NT2/D1 (cell line): ENCODE data around the gene PLCB1.
"Not testable (repeated sequence)": the region's sequence is repeated elsewhere in the genome, so short reads cannot be mapped to it uniquely, and the experiment has no call there.

Experiments
- DNase-seq: peaks from one replicate; pipeline ENCODE4 v3.0.0-alpha.2; 2011; ENCODE audit warnings: low read depth, low spot score
- H3K27me3 ChIP-seq: 2 replicates; pipeline ENCODE4 v1.6.0; 2011; ENCODE audit warnings: mild to moderate bottlenecking; ENCODE audit not compliant: insufficient read length, insufficient read depth
- H3K36me3 ChIP-seq: 2 replicates; pipeline ENCODE4 v1.6.1; 2011; ENCODE audit warnings: mild to moderate bottlenecking, low read length, mixed read lengths; ENCODE audit not compliant: insufficient read depth, insufficient read length
- H3K4me1 ChIP-seq: 2 replicates; pipeline ENCODE4 v1.5.1; 2011; ENCODE audit not compliant: insufficient read depth, insufficient read length
- H3K4me3 ChIP-seq: 2 replicates; pipeline ENCODE4 v1.5.1; 2011; ENCODE audit warnings: low read depth; ENCODE audit not compliant: insufficient read length
- H3K9ac ChIP-seq: 2 replicates; pipeline ENCODE4 v1.6.0; 2011; ENCODE audit warnings: low read depth; ENCODE audit not compliant: insufficient read length
- H3K9me3 ChIP-seq: 2 replicates; pipeline ENCODE4 v1.5.1; 2011; ENCODE audit warnings: mild to moderate bottlenecking, low read length; ENCODE audit not compliant: insufficient read depth
- SUZ12 ChIP-seq: IDR thresholded peaks from 2 replicates; pipeline ENCODE4 v1.6.1; 2011; ENCODE audit not compliant: insufficient read length, insufficient read depth; ENCODE audit errors: extremely low read depth
- YY1 ChIP-seq: IDR thresholded peaks from 2 replicates; pipeline ENCODE4 v1.6.1; 2011; ENCODE audit not compliant: insufficient read length, insufficient read depth
- ZNF274 ChIP-seq: IDR thresholded peaks from 2 replicates; pipeline ENCODE4 v1.6.1; 2011; ENCODE audit warnings: mild to moderate bottlenecking, low read depth, low read length

Gene PLCB1

DNA sequence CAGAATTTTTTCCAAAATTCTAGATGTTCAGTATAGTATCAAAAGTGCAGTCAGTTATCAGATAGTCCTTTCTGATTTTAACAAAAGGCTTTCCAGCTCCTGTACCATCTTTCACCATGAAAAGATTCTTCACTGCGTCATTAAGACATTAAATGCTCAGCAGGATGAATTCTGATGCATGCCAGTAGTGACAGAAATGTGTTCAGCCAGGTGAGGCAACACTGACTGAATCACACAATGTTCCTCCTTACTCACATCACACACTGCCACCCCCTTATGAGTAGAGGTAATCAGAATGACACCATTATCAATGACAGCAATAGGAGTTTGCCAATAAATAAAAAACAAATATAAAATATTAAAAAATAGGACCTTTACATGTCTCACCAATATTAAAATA lies 510.2 kb downstream of the PLCB1 start:
- no peak for DNase-seq
- no peaks in the 10 kb centered on the region for H3K27me3 ChIP-seq
- no peak overlapping the region for H3K9ac ChIP-seq
- H3K36me3 ChIP-seq, result no peaks in the 10 kb centered on the region
- H3K9me3 ChIP-seq, result no peaks in the 10 kb centered on the region
- TF ChIP-seq YY1 (no peak), ZNF274 (no peak)
- no peak overlapping the region for H3K4me3 ChIP-seq
- H3K4me1 ChIP-seq, result no peaks in the 10 kb centered on the region

DNA sequence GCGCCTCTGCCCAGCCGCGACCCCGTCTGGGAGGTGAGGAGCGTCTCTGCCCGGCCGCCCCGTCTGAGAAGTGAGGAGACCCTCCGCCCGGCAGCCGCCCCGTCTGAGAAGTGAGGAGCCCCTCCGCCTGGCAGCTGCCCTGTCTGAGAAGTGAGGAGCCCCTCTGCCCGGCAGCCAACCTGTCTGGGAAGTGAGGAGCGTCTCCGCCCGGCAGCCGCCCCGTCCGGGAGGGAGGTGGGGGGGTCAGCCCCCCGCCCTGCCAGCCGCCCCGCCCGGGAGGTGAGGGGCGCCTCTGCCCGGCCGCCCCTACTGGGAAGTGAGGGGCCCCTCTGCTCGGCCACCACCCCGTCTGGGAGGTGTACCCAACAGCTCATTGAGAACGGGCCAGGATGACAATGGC lies 512.4 kb downstream of the PLCB1 start:
- not testable (repeated sequence) for H3K36me3 ChIP-seq, H3K9ac ChIP-seq, H3K4me1 ChIP-seq, H3K9me3 ChIP-seq, DNase-seq, H3K27me3 ChIP-seq, H3K4me3 ChIP-seq

DNA sequence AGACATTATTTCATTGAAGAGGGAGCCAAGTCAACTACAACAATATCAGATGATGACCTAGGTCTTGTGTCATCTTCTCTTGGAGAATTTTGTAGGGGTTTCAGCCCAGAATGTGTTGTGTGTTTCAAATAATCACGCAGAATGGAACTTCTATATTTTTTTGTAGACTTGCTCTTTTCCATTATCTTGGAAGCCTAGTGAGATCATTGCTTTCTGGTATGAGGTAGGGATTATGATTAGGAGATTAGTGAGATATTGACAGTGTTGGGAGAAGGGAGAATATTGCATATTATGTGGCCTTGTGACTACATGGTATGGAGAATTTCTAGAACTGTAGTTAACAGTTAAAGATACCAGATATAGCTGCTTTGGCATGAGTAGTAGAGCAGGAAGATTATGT lies 513.3 kb downstream of the PLCB1 start:
- DNase-seq, result no peak
- Histone ChIP-seq H3K36me3 (peaks cover 3% of the 10 kb centered on the region), H3K27me3 (no peaks in the 10 kb centered on the region), H3K9me3 (no peaks in the 10 kb centered on the region), H3K4me1 (no peaks in the 10 kb centered on the region), H3K4me3 (no peak overlapping the region), H3K9ac (no peak overlapping the region)
- no peak for TF ChIP-seq YY1
- TF ChIP-seq SUZ12, result no peak
- no peak for TF ChIP-seq ZNF274

DNA sequence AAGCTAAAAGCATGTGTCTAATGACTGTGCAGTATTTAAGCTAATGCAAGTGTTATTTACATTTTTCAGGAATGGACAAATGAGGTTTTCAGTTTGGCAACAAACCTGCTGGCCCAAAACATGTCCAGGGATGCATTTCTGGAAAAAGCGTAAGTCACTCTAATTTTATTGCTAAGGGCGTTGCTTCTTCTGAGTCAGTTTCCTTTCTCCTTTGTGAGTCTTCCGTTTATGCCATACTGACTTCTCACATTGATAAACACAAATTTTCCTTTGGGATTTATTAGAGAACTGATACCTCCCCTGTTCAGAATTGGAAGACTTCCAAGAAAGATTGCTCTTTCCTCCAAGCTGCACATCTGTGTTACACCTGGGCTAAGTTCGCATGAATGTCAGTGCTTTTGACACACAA lies 514.0 kb downstream of the PLCB1 start:
- no peak overlapping the region for H3K9ac ChIP-seq
- no peaks in the 10 kb centered on the region for H3K4me1 ChIP-seq
- no peak overlapping the region for H3K4me3 ChIP-seq
- no peak for DNase-seq
- no peaks in the 10 kb centered on the region for H3K9me3 ChIP-seq
- TF ChIP-seq ZNF274 (no peak), SUZ12 (no peak), YY1 (no peak)
- peaks cover 5% of the 10 kb centered on the region for H3K36me3 ChIP-seq
- H3K27me3 ChIP-seq, result no peaks in the 10 kb centered on the region

DNA sequence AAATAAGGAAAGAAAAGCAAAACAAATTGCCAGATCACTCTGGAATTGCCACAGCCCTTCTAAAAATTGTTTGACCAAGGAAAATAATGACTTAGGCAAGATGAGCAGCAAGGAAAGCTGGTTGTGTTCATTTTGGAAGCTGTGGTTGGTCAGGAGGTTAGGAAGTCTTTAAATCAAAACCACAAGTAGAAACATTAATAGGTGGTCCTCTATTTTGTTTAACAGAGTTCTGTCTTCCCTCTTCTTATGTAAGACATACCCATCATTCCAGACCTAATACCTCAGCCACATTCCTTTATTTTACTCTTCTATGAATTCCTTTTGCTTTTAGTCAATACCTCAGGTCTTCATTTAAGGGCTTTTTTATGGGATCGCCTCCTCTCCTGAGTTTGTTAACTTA lies 514.6 kb downstream of the PLCB1 start:
- no peaks in the 10 kb centered on the region for H3K9me3 ChIP-seq
- H3K27me3 ChIP-seq, result no peaks in the 10 kb centered on the region
- H3K4me1 ChIP-seq, result no peaks in the 10 kb centered on the region
- H3K4me3 ChIP-seq, result no peak overlapping the region
- TF ChIP-seq YY1 (no peak), ZNF274 (no peak), SUZ12 (no peak)
- DNase-seq, result no peak
- no peak overlapping the region for H3K9ac ChIP-seq
- peaks cover 5% of the 10 kb centered on the region for H3K36me3 ChIP-seq

DNA sequence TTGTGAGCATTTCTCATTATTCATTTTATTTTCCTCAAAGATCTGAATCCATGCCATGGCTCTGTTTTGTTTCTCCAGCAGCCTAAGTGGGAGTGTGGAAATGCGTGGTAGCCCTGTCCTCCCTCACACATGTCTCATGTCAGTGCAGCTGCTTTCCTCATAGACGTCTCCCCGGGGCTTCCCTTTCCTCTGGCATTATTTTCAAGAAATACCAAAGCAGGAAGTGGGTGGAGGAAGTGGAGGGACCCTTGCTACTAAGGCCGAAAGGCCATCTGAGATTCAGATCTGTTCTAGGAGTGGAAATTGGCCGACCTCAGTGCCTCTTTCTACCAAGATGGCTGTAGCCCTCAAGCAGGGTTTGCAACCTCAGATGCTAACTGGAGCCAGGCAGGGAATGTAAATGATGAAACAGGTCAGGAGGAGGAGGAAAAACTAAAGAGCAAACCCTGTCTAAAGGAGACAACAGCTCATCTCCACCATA lies 515.9 kb downstream of the PLCB1 start:
- H3K9me3 ChIP-seq, result no peaks in the 10 kb centered on the region
- H3K4me3 ChIP-seq, result no peak overlapping the region
- H3K9ac ChIP-seq, result no peak overlapping the region
- peaks cover 5% of the 10 kb centered on the region for H3K36me3 ChIP-seq
- TF ChIP-seq SUZ12 (no peak), ZNF274 (no peak), YY1 (no peak)
- H3K27me3 ChIP-seq, result no peaks in the 10 kb centered on the region
- H3K4me1 ChIP-seq, result no peaks in the 10 kb centered on the region
- no peak for DNase-seq

DNA sequence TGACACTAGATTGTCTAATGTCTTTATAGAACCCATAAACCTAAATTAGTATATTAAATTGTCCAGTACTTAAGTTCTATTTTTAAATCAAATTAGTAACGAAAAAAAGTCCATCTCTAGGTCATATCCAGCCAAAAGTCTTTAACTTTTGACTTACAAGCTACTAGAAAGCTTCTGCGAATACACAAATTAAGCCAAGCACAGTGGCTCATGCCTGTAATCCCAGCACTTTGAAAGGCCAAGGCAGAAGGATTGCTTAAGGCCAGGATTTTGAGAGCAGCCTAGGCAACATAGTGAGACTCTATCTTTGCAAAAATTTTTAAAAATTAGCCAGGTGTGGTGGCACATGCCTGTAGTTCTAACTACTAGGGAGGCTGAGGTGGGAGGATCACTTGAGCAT lies 516.4 kb downstream of the PLCB1 start:
- Histone ChIP-seq H3K27me3 (no peaks in the 10 kb centered on the region), H3K9me3 (no peaks in the 10 kb centered on the region), H3K4me1 (no peaks in the 10 kb centered on the region), H3K36me3 (peaks cover 5% of the 10 kb centered on the region), H3K9ac (no peak overlapping the region), H3K4me3 (no peak overlapping the region)
- DNase-seq, result no peak
- no peak for TF ChIP-seq SUZ12
- TF ChIP-seq YY1, result no peak
- TF ChIP-seq ZNF274, result no peak

DNA sequence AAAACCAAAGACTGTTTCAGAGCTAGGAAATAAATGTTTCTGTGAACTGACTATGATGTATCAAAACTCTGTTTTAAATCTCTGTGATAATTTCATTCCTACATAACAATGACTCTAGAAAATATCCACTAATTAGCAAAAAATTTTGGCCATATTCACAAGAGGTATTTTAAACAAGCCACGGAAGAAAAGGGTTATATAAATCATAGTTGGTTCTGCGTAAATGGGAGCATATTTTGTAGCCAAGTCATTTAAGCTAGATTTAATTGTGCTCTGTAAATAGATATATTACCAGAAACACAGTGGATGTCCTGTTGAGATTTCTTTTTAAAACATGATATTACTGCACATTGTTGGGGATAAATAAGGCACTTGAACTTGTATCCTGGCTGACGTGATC lies 520.3 kb downstream of the PLCB1 start:
- no peak overlapping the region for H3K4me3 ChIP-seq

More for the DNA sequence above, 520.3 kb downstream of the PLCB1 start:
- TF ChIP-seq SUZ12, result no peak
- no peak for TF ChIP-seq YY1
- TF ChIP-seq ZNF274, result no peak
- Histone ChIP-seq H3K4me1 (no peaks in the 10 kb centered on the region), H3K27me3 (no peaks in the 10 kb centered on the region), H3K9me3 (no peaks in the 10 kb centered on the region), H3K9ac (no peak overlapping the region), H3K36me3 (peaks cover 5% of the 10 kb centered on the region)
- no peak for DNase-seq
